ENCODE results near the gene SNED1.

- TF ChIP-seq CTCF (IDR thresholded peaks at IDR 0.05), result no peak
- no peak for TF ChIP-seq ZNF302 (CRISPR knock-in tag; IDR thresholded peaks at IDR 0.05)
- no peak for TF ChIP-seq RFX5 (IDR thresholded peaks at IDR 0.05)
- TF ChIP-seq EHMT2 (IDR thresholded peaks at IDR 0.05; ENCODE audit: low read depth), result no peak
- TF ChIP-seq CEBPB (IDR thresholded peaks at IDR 0.05), result no peak
- TF ChIP-seq JUN (IDR thresholded peaks at IDR 0.05), result no peak
Measured at GRCh38 chr2:241096979-241097378, 98.6 kb downstream of the SNED1 start.
